Gastroesophageal sphincter (tissue), 3 donors: Measurements from ENCODE around the gene ASB13.

Source experiments
- CTCF ChIP-seq, 4 experiments: fragments of 200-600 bp in 2 of 4; fragments of 450-650 bp in 2 of 4; sonication (generic) in 1 of 4; IDR thresholded peaks; one replicate each; pipeline ENCODE4 v1.5.1; 2017 to 2019; ENCODE audit warnings: antibody characterized with exemption in 4 of 4, mild to moderate bottlenecking in 2 of 4, moderate library complexity in 2 of 4
- EP300 ChIP-seq: sonication (generic); formaldehyde crosslinking; IDR thresholded peaks from one replicate; pipeline ENCODE4 v1.6.1; 2017; ENCODE audit warnings: antibody characterized with exemption, mild to moderate bottlenecking
- POLR2A ChIP-seq, 2 donors: fragments of 450-650 bp; IDR thresholded peaks; one replicate each; pipeline ENCODE4 v1.6.1; 2017; ENCODE audit warnings: antibody characterized with exemption in 2 of 2, mild to moderate bottlenecking in 2 of 2, moderate library complexity in 1 of 2

DNA sequence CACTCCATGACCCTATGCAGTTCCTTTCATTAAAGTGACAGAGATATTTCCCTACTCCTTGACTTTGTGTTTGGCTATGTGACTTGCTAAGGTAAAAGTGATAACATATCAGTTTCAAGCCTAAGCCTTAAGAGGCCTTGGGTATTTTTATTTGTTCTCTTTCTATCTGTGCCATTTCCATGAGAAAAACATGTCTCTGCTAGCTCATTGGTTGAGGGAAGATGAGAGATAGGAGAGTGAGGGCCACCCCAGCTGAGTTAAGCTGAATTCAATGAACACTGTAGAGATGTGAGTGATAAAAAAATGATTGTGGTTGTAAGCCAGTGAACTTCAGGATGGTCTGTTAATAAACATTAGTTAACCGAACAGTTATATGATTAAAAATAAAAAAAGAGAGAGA is 31.7 kb upstream of the ASB13 start:
- TF ChIP-seq CTCF (IDR thresholded peaks at IDR 0.05), result no peak
- TF ChIP-seq EP300, result no peak
- no peak for TF ChIP-seq POLR2A (IDR thresholded peaks at IDR 0.05)
